Smooth muscle cell of the brain vasculature (primary cell): Measurements from ENCODE around the gene TCN1.
"Not testable (repeated sequence)": the region's sequence is repeated elsewhere in the genome, so short reads cannot be mapped to it uniquely, and the experiment has no call there.

Experiments used
- DNase-seq: peaks from one replicate; pipeline ENCODE4 v3.0.0-alpha.2; 2012; ENCODE audit warnings: low read depth, low spot score

The TCN1 gene

DNA sequence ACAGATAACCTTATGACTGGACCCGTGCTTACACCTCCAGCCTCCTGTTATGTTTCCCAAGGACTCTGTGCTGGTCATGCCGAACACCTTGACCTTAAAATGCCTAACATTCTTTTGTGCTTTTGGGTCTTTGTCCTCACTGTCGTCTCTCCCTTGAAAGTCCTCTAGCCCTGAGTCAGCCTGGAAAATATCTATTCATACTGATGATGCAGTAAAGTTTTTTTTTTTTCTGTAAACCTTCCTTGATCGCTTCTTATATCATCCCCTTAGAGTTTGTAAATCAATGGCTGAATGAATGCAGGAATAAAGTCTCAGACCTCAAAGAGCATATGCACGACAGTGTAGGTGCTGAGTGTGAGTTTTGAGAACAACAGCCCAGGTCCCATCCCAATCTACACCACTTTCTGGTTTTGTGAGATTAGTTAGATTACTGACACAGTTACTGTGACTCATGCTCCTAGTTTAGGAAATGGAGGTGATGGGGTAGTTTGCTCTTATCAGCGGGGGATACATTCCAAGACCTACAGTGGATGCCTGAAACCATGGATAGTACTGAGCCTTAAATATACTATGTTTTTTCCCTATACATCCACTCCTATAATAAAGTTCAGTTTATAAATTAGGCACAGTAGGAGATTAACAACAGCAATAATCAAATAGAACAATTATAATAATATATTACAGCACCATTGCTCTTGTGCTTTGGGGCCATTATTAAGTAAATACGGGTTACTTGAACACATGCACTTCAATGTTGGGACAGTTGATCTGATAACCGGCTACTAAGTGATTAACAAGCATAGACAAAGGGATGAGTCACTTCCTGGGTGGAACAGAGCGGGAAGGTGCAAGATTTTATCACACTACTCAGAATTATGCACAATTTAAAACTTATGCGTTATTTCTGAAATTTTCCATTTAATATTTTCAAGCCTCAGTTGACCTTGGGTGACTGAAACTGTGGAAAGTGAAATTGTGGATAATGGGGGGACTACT lies 8.6 kb downstream of the TCN1 start:
- no peak for DNase-seq

DNA sequence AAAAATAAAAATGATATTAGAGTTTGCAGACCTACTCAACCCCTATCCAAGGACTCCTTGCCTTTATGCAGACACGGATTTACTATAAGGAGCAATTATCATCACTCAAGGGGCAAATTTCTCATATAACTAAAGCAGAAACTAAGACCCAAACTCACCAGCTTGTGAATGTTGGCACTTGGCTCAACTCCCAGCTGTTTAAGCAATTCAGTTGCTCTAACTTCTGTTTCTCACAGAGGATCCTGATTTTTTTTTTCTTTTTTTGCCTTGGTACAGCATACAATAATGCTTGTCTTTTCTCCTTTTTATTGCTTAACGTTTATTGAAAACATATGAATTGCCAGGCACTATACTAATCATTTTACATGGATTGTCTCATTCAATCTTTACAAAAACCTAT lies 11.4 kb downstream of the TCN1 start:
- DNase-seq: no peak

DNA sequence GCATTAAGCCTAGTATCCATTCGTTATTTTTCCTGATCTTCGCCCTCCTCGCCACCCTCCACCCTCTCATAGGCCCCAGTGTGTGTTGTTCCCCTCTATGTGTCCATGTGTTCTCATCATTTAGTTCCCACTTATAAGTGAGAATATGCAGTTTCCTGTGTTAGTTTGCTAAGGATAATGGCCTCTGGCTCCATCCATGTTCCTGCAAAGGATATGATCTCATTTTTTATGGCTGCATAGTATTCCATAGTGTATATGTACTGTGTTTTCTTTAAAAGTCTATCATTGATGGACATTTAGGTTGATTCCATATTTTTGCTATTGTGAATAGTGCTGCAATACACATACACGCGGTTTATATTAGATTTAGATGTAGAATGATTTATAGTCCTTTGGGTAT lies 14.9 kb downstream of the TCN1 start:
- DNase-seq: not testable (repeated sequence)

DNA sequence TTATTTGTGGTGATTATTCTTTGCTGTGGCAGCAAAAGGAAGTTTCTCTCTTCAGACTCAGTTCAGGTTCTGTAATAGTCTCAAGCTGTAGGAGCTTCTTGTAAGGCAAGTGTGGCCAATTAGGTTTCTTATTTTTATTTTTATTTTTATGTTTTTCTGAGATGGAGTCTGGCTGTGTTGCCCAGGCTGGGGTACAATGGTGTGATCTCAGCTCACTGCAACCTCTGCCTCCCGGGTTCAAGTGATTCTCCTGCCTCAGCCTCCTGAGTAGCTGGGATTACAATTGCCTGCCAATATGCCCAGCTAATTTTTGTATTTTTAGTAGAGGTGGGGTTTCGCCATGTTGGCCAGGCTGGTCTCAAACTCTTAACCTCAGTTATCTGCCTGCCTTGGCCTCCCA lies 16.7 kb downstream of the TCN1 start:
- DNase-seq: not testable (repeated sequence)

DNA sequence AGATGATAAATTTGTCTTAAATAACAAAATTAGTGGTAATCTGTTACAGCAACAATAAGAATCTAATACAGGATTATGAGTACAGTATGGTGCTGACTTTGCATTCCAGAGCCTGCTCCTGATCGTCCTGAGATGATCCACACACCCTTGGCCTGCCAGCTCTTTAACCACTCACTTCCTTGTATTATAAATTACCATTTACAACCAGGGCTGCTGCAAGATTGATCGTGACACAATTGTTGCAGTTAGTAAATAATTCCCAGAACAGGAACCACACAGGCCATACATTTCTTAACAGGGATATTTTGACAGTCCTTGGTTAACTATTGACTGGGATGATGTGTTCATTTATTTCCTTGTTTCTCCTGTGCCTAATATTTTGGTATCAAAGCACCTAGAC lies 17.2 kb downstream of the TCN1 start:
- no peak for DNase-seq

DNA sequence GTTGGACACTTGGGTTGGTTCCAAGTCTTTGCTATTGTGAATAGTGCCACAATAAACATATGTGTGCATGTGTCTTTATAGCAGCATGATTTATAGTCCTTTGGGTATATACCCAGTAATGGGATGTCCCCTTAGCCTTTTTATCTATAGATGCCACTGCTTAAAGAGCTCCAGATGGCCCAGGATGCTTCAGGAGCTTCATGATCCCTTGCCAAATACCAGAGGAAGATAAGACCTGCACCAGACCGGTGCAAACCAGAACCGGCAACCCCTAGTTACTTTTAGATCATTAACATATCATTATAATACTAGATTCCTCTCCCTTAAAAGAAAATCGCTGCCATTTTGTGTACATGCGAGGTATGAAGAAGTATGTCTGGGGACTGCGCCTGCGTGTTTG lies 17.8 kb downstream of the TCN1 start:
- DNase-seq: not testable (repeated sequence)

DNA sequence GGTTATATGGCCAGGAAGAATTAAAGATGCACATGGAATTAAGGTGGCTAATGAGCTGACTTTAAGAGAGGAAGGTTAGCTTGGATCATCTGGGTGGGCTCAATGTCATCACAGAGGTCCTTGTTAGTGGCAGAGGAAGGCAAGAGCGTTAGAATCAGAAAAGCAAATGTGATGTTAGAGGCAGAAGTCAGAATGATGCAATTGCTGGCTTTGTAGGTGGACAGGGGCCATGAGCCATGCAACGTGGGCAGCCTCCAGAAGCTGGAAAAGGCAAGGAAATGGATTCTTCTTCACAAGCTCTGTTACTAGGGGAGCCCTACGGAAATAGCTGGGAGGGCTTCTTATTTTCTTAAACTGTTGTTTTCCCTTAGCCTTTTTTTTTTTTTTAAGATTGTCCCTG lies 18.7 kb downstream of the TCN1 start:
- DNase-seq: no peak

DNA sequence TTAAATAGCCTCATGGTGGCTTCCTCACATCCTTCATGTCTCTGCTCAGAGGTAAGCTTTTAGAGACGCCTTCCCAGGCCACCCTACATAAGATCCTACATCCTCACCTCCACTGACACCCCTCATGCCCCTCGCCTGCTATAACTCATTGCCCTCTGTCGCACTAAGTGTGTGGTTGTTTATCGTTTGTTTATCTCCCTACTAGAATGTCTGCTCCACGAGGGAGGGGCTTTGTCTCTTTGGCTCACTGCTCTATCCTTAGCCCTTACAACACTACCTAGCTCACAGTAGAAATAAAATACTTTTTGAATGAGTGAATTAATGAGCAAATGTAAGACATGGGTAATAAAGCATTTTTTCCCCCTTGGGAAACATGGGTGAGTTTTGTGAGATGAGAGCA lies 19.7 kb downstream of the TCN1 start:
- no peak for DNase-seq

DNA sequence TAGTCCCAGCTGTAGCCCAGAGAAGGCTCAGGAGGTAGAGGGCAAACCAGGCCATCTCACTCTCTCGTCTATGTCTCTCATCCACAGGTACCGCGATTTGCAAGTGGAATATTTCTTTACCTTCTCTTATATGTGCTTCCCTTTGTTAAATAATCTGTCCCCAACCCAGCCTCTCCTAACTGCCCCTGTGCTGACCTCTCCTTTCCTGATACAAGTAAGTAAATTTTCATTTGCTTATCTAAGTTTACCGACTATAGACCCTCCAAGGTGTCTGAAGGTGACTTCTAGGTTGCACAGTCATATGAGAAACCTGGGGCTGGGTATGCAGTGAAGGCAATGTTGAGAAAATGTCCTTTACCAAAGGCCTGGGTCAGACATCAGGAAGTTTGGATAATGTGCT lies 20.9 kb downstream of the TCN1 start, which contains the start of gene CBLIF:
Gene CBLIF (minus strand): TSS at position 101 of the 400 bp plus-strand sequence. CDS start 46 bp downstream, at position 55.
- DNase-seq: no peak

DNA sequence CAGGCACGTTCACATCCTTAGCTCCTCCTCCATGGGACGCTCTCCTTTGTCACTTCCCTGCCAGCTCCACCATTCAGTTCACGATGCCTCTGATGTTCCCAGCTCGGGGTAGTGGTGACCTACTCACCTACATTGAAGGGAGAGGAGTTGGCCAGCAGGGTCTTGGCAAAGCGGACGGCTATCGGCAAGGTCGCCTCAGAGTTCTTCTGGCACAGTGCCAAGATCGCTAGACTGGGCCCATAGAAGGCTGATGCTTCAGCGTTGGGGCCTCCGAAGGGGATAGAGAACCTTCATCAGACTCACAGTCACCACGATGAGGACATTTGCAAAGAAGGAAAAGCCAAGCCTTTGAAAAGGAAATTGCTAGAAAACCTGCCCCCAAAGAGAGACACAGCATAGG lies 24.0 kb downstream of the TCN1 start:
- DNase-seq: no peak

DNA sequence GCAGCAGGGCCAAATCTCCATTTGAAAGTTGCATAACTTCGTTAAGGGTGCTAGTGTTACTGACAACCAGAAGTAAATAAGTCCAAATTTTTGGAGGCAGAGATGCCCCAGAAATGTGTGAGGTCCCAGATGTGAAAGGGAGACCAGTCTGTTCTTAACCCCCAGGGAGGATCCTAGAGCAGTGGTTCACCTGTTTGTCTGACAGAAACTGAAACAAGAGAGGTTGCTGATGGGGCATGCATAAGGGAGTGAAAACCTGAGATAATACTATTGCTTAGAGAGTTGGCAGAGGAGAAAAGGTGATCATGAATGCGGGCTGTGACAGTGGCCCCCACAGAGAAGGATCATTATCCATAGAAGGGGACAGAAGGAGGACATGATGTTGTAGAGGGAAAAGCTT lies 24.8 kb downstream of the TCN1 start:
- DNase-seq: no peak

DNA sequence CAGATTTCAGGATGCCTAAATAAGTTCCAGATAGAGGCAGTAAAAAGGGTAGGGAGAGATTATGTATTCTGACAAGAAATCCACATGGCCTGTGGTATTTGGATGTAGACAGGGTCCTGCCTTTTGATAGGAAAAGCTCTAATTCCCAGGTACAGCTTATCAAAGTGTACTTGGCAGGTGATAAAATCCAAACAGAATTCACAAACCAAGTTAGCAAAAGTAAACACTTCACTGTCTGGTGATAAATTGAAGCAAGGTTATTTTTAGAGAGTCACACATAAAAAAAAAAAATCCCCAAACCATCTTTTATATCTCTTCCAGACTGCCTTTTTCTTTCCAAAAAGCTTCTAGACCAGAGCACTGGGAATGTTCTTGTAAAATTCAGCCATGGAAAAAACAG lies 26.7 kb downstream of the TCN1 start:
- no peak for DNase-seq

DNA sequence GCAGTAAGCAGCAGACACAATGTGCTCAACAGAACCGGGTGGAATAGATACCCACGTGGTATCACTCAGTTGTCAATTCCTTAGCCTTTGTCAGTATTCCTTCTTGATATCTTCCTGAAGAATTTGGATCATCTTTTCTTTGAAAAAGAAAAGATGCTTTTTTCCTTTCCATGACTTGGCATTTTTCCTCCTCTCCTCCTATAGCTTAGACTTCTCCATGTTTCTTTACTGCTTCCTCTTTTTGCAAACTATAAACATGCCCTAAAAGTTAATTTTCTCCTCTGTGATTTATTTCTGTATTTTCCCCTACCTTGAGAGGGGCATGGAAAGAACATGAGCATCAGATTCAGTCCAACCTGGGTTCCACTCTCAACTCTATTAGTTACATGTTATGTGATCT lies 32.7 kb downstream of the TCN1 start:
- no peak for DNase-seq

DNA sequence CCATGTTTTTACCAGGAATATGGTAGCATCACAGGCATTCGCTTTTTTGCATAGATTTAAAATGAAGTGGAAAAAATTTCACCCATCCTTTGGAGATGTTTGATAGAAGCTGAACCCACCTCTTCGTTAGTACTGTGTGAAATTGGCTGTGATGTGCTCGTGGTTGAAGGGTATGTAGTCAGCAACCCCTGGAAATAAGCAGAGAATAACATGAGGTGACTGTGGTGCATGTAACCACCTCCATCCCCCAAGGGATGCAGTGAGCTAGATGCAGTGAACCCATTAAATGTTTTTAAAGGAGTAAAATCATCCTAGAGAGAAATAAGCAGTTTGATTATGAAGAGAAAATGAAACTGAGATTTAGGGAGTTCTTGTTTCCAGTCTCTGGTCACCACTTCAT lies 36.9 kb downstream of the TCN1 start:
- no peak for DNase-seq

DNA sequence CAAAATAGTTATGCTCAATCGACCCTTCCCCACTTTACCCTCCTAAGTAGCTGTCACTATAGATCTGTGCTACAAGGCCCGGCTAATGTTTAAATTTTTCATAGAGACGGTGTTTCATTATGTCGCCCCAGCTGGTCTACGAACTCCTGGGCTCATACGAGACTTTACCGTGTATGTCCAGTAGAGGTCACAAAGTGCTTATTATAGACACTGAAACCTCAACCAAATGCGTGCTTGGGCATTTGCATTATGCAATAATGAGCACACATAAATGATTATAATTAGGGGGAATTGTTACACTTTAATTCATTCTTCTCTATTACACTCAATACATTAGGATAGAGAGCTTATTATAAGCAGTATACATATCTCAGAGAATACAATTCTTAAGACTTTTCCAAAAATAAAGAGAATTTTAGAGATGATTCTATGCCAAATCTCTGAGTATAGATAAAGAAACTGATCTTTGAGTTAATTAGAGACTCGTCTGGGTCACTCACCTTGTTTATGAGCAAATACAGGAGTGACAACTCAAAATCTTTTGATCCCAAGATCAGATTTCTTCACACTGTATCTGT lies 43.2 kb downstream of the TCN1 start:
- DNase-seq: no peak

DNA sequence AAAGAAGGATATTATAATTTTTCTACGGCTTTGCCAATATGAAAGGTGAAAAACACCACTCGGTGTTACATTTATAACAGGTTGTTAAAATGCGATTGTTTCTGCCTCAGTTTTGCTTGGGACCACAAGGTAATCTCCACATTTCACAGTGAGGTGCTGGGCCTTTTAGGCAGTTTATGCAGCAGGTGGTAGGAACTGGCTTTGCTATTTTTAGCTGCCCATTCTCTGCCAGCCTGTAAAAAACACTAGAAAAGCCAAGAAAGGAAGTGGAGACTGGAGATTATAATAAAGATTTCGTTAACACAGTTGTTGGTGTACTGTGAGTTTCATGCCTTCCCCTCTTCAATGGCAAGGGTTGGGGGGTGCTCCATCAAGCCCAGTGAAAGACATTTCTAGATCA lies 47.7 kb downstream of the TCN1 start:
- no peak for DNase-seq

DNA sequence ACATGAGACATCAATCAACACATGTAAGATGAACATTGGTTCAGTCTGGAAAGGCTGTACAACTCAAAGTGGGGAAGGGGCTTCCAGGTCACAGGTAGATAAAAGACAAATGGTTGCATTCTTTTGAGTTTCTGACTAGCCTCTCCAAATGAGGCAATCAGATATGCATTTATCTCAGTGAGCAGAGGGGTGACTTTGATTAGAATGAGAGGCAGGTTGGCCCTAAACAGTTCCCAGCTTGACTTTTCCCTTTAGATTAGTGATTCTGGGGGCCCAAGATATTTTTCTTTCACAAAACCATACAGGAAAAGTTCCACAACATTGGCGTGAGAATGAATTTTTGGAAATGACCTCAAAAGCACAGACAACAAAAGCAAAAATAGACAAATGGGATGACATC lies 49.9 kb downstream of the TCN1 start:
- not testable (repeated sequence) for DNase-seq

DNA sequence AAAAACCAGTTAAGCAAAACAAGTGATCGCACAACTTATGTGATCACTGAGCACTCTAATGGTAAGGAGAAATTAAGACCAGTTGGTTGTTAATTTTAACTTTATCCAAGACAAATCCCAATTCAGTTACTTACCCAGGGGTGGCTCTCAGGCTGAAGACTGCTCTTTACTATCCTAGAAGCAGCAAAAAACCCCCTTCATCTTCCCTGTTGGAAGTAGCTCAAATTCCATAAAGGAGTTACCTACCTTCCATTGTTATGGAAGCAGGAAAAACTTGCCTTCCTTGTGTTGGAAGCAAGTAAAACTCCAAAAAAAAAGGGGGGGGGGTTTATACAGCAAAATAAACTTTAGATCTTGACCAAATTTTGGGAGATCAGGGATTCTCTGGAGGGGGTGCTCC lies 50.5 kb downstream of the TCN1 start:
- DNase-seq: no peak

DNA sequence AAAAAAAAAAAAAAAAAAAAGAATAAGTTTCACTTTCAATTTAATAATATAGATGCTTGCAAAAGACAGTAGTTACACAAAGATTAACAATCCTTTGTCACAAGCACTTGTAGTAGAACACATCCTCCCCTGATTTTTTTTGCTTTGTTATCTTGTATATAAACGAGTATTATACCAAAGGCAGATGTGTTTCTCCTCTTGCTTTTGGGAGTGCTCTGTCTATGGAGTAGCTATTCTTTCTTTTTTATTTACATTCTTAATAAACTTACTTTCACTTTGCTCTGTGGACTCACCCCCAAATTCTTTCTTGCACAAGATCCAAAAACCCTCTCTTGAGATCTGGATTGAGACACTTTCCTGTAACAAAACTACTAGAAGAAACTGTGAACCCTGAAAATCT lies 52.3 kb downstream of the TCN1 start:
- no peak for DNase-seq

DNA sequence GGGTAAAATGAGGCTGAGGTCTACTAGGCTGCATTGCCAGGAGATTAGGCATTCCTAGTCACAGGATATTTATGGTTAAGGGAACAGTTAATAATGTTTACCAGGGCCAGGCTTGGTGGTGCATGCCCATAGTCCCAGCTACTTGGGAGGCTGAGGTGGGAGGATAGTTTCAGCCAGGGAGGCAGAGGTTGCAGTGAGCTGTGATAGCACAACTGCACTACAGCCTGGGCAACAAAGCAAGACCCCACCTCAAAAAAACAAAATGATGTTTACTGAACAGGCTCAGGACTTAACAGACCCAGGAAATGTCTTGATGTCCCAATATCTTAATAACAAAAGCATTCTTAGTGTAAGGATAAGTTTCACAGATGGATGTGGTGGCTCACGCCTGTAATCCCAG lies 52.9 kb downstream of the TCN1 start:
- DNase-seq: no peak

DNA sequence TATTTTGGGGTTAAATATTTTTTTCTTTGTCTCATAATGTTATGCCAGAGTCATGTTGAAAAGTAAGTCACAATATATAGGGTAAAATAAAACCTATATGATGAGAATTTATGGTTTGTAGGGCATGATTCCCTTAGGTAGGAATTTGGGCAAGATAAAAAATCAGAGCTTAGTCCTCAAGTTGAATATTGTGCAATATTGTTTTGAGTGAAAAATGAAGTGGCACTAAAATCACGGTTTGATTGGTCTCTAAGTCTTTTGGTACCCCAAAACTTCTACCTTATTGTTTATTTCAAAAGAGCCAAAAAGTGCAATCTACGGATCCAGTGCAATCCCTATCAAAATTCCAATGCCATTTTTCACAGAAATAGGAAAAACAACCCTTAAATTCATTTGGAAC lies 54.1 kb downstream of the TCN1 start:
- no peak for DNase-seq

DNA sequence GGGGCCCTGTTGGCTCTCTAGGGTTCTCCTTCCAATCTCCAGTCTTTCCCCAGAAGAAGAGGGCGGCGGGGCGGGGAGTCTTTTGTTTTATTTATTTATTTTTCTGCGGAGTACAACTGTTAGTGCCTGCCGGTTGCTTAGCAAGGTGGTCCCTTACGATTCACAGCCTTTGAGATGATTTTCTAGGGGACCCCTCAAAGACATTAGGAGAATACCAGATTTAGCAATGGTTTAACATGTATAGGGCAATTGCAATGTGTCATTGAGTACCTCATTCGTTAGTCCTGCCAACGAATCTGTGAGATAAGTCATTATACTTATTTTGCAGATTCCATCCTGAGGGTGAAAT lies 55.4 kb downstream of the TCN1 start:
- no peak for DNase-seq

DNA sequence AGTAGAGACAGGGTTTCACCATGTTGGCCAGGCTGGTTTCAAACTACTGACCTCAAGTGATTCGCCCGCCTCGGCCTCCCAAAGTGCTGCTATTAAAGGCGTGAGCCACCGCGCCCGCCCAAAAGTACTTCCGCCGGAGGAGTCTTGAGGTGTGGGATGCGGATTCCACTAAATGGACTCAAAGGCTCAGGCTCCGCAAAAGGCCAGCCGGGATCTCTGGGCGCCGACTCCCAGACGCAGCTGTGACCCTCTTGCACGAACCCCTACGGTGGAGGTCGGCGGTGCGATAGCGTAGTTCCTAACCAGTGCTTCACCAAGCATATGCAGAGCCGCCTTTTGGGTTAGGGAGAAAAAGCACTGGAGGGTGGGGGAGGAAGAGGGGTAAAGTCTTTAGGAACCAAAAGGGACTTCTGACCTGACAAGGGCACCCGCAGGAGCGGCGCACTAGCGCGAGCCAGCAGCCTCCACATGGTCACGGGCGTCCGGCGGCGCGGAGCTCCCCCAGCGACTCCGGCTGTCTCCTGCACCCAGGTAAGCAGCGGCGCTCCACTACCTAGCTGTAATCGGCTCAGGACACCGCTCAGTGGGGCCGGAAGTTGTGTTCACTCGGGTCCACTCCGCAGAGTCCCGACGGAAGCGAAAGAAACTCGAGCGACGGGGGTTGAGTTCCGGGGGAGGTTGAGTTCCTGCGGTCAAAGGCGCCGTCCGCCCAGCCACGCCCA lies 55.9 kb downstream of the TCN1 start, which contains the start of gene MRPL16:
Gene MRPL16 (minus strand): TSS at position 590 of the 722 bp plus-strand sequence. CDS start 120 bp downstream, at position 470.
- peak; percentile 61 for DNase-seq
